KMS-11 (cell line): ENCODE results near the gene SMARCC1.
"Not testable (repeated sequence)": the region's sequence is repeated elsewhere in the genome, so short reads cannot be mapped to it uniquely, and the experiment has no call there.

Experiments
- H2AFZ ChIP-seq: fragments of 200-600 bp; sonication (generic); 2 replicates; pipeline ENCODE4 v1.6.1; 2016; ENCODE audit warnings: antibody characterized with exemption, mixed run types, low read depth
- H3K27ac ChIP-seq: fragments of 200-600 bp; sonication (generic); 2 replicates; pipeline ENCODE4 v1.6.1; 2016; ENCODE audit warnings: mild to moderate bottlenecking, mixed run types
- H3K27me3 ChIP-seq: fragments of 200-600 bp; sonication (generic); 2 replicates; pipeline ENCODE4 v1.6.1; 2017; ENCODE audit warnings: mild to moderate bottlenecking, low read depth, mixed run types, moderate library complexity; ENCODE audit not compliant: insufficient read depth
- H3K36me3 ChIP-seq: fragments of 200-600 bp; sonication (generic); 2 replicates; pipeline ENCODE4 v1.6.1; 2017; ENCODE audit warnings: mild to moderate bottlenecking, mixed run types; ENCODE audit not compliant: insufficient read depth
- H3K4me1 ChIP-seq: fragments of 200-600 bp; sonication (generic); 2 replicates; pipeline ENCODE4 v1.6.1; 2016; ENCODE audit warnings: mild to moderate bottlenecking, low read depth, mixed run types; ENCODE audit not compliant: poor library complexity, severe bottlenecking
- H3K4me2 ChIP-seq: fragments of 200-600 bp; sonication (generic); 2 replicates; pipeline ENCODE4 v1.7.0; 2016; ENCODE audit warnings: mild to moderate bottlenecking, mixed run types
- H3K4me3 ChIP-seq: fragments of 200-600 bp; sonication (generic); IDR thresholded peaks from 2 replicates; pipeline ENCODE4 v1.6.1; 2017; ENCODE audit warnings: low read depth, low read length, mixed read lengths; ENCODE audit not compliant: insufficient read depth
- H3K79me2 ChIP-seq: fragments of 200-600 bp; sonication (generic); 2 replicates; pipeline ENCODE4 v1.6.1; 2016; ENCODE audit warnings: low read depth, mixed run types; ENCODE audit not compliant: insufficient read depth
- H3K9ac ChIP-seq: fragments of 200-600 bp; sonication (generic); 2 replicates; pipeline ENCODE4 v1.6.1; 2016; ENCODE audit warnings: mild to moderate bottlenecking, mixed run types
- H4K20me1 ChIP-seq: fragments of 200-600 bp; sonication (generic); 2 replicates; pipeline ENCODE4 v1.6.1; 2016; ENCODE audit warnings: mild to moderate bottlenecking, mixed run types; ENCODE audit not compliant: insufficient read depth
- CTCF ChIP-seq: fragments of 200-600 bp; sonication (generic); conservative IDR thresholded peaks from 2 replicates; pipeline ENCODE4 v1.6.1; 2017; ENCODE audit warnings: low read depth, mild to moderate bottlenecking, antibody characterized with exemption, low read length, moderate library complexity, mixed read lengths

The SMARCC1 gene

GRCh38 chr3:47752716-47753115 lies 29.0 kb downstream of the SMARCC1 start:
- Histone ChIP-seq H3K4me3 (no peak overlapping the region), H3K79me2 (peaks cover 11% of the 10 kb centered on the region), H3K9ac (no peak overlapping the region), H3K4me2 (no peak overlapping the region), H3K27me3 (no peaks in the 10 kb centered on the region), H3K27ac (no peak overlapping the region), H2AFZ (no peak overlapping the region), H3K36me3 (no peaks in the 10 kb centered on the region), H4K20me1 (no peaks in the 10 kb centered on the region), H3K4me1 (no peaks in the 10 kb centered on the region)
- no peak for TF ChIP-seq CTCF

GRCh38 chr3:47750811-47751354 lies 30.8 kb downstream of the SMARCC1 start:
- not testable (repeated sequence) for H3K4me3 ChIP-seq, H4K20me1 ChIP-seq, H3K9ac ChIP-seq, H3K36me3 ChIP-seq, H3K4me1 ChIP-seq, H2AFZ ChIP-seq, H3K27ac ChIP-seq, H3K4me2 ChIP-seq, H3K27me3 ChIP-seq
- H3K79me2 ChIP-seq = peaks cover 11% of the 10 kb centered on the region

- peaks cover 5% of the 10 kb centered on the region; the same call in 1 of the 2 replicates for H3K79me2 ChIP-seq
- TF ChIP-seq CTCF = no peak
- no peak overlapping the region for H2AFZ ChIP-seq
- H4K20me1 ChIP-seq = no peaks in the 10 kb centered on the region
- H3K27ac ChIP-seq = no peak overlapping the region
- no peak overlapping the region for H3K4me3 ChIP-seq
- H3K4me1 ChIP-seq = no peaks in the 10 kb centered on the region
- H3K9ac ChIP-seq = no peak overlapping the region
- H3K4me2 ChIP-seq = no peak overlapping the region
- no peaks in the 10 kb centered on the region for H3K27me3 ChIP-seq
- H3K36me3 ChIP-seq = 0 out of 2 replicates have a peak, but pooled peaks cover 3% of the 10 kb centered on the region
Observed at GRCh38 chr3:47747558-47747957, 34.1 kb downstream of the SMARCC1 start.

GRCh38 chr3:47746264-47746663 lies 35.4 kb downstream of the SMARCC1 start:
- no peak for TF ChIP-seq CTCF
- Histone ChIP-seq H3K4me1 (no peaks in the 10 kb centered on the region), H3K4me2 (no peak overlapping the region), H3K27ac (no peak overlapping the region), H3K4me3 (no peak overlapping the region), H3K27me3 (no peaks in the 10 kb centered on the region), H4K20me1 (no peaks in the 10 kb centered on the region), H3K36me3 (0 out of 2 replicates have a peak, but pooled peaks cover 3% of the 10 kb centered on the region), H2AFZ (no peak overlapping the region), H3K79me2 (peaks cover 14% of the 10 kb centered on the region; the same call in 1 of the 2 replicates), H3K9ac (no peak overlapping the region)

GRCh38 chr3:47743855-47744254 lies 37.8 kb downstream of the SMARCC1 start:
- no peak overlapping the region for H3K4me3 ChIP-seq
- no peak overlapping the region for H3K4me2 ChIP-seq
- no peaks in the 10 kb centered on the region for H4K20me1 ChIP-seq
- no peak overlapping the region for H2AFZ ChIP-seq
- no peak overlapping the region for H3K9ac ChIP-seq
- 0 out of 2 replicates have a peak, but pooled peaks cover 3% of the 10 kb centered on the region for H3K36me3 ChIP-seq
- no peak overlapping the region for H3K27ac ChIP-seq
- H3K79me2 ChIP-seq = 0 out of 2 replicates have a peak, but pooled peaks cover 14% of the 10 kb centered on the region
- no peaks in the 10 kb centered on the region for H3K4me1 ChIP-seq
- no peaks in the 10 kb centered on the region for H3K27me3 ChIP-seq
- no peak for TF ChIP-seq CTCF

- not testable (repeated sequence) for H3K4me2 ChIP-seq, H3K27ac ChIP-seq, H4K20me1 ChIP-seq, H3K4me1 ChIP-seq, H3K27me3 ChIP-seq, H3K36me3 ChIP-seq, H2AFZ ChIP-seq, H3K4me3 ChIP-seq, H3K9ac ChIP-seq
- H3K79me2 ChIP-seq = 0 out of 2 replicates have a peak, but pooled peaks cover 14% of the 10 kb centered on the region
Observed at GRCh38 chr3:47743352-47743751, 38.3 kb downstream of the SMARCC1 start.
